ENCODE measurements around the gene RXRA. TPM values are rescaled to one million over a fixed set of nuclear protein-coding genes. Genes with fewer than 3 reads are reported as not detected.

RXRA gene
- total and polyA plus RNA-seq, 2 of the 13 experiments (the other 11 are each of a cell fraction or from before 2014, with no cell fraction given), result 18.9 to 29.2 TPM

GRCh38 chr9:134320126-134320867 lies 6.0 kb upstream of the RXRA start (continued):
- TF ChIP-seq TIGD3 (CRISPR knock-in tag; IDR thresholded peaks at IDR 0.05; ENCODE audit: borderline replicate concordance) (no peak), DRAP1 (CRISPR knock-in tag; IDR thresholded peaks at IDR 0.05) (no peak), ARHGAP35 (CRISPR knock-in tag; IDR thresholded peaks at IDR 0.05; ENCODE audit: borderline replicate concordance) (no peak), HES4 (CRISPR knock-in tag; IDR thresholded peaks at IDR 0.05; ENCODE audit: borderline replicate concordance) (no peak), POLR2A (IDR thresholded peaks at IDR 0.05; ENCODE audit: insufficient read depth in 1 of 2, low read depth in 2 of 2, low read length in 2 of 2) (no peak), REPIN1 (CRISPR knock-in tag; IDR thresholded peaks at IDR 0.05; ENCODE audit: borderline replicate concordance, low read depth) (no peak), ATF7 (IDR thresholded peaks at IDR 0.05) (no peak), ATF7 (CRISPR knock-in tag; IDR thresholded peaks at IDR 0.05) (no peak), ZNF24 (IDR thresholded peaks at IDR 0.05) (no peak), DNMT3B (CRISPR knock-in tag; conservative IDR thresholded peaks at IDR 0.05) (no peak), JUNB (CRISPR knock-in tag; IDR thresholded peaks at IDR 0.05; ENCODE audit: borderline replicate concordance) (0 out of 2 replicates have a peak, but pooled peaks have one; percentile 30), PLRG1 (conservative IDR thresholded peaks at IDR 0.05) (no peak), ZBTB14 (CRISPR knock-in tag; IDR thresholded peaks at IDR 0.05) (no peak)
- TF ChIP-seq, protein P1, sequence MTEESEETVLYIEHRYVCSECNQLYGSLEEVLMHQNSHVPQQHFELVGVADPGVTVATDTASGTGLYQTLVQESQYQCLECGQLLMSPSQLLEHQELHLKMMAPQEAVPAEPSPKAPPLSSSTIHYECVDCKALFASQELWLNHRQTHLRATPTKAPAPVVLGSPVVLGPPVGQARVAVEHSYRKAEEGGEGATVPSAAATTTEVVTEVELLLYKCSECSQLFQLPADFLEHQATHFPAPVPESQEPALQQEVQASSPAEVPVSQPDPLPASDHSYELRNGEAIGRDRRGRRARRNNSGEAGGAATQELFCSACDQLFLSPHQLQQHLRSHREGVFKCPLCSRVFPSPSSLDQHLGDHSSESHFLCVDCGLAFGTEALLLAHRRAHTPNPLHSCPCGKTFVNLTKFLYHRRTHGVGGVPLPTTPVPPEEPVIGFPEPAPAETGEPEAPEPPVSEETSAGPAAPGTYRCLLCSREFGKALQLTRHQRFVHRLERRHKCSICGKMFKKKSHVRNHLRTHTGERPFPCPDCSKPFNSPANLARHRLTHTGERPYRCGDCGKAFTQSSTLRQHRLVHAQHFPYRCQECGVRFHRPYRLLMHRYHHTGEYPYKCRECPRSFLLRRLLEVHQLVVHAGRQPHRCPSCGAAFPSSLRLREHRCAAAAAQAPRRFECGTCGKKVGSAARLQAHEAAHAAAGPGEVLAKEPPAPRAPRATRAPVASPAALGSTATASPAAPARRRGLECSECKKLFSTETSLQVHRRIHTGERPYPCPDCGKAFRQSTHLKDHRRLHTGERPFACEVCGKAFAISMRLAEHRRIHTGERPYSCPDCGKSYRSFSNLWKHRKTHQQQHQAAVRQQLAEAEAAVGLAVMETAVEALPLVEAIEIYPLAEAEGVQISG (CRISPR knock-in tag; IDR thresholded peaks at IDR 0.05), result peak; percentile 6; the same call in 1 of the 2 replicates
- TF ChIP-seq, protein P2, sequence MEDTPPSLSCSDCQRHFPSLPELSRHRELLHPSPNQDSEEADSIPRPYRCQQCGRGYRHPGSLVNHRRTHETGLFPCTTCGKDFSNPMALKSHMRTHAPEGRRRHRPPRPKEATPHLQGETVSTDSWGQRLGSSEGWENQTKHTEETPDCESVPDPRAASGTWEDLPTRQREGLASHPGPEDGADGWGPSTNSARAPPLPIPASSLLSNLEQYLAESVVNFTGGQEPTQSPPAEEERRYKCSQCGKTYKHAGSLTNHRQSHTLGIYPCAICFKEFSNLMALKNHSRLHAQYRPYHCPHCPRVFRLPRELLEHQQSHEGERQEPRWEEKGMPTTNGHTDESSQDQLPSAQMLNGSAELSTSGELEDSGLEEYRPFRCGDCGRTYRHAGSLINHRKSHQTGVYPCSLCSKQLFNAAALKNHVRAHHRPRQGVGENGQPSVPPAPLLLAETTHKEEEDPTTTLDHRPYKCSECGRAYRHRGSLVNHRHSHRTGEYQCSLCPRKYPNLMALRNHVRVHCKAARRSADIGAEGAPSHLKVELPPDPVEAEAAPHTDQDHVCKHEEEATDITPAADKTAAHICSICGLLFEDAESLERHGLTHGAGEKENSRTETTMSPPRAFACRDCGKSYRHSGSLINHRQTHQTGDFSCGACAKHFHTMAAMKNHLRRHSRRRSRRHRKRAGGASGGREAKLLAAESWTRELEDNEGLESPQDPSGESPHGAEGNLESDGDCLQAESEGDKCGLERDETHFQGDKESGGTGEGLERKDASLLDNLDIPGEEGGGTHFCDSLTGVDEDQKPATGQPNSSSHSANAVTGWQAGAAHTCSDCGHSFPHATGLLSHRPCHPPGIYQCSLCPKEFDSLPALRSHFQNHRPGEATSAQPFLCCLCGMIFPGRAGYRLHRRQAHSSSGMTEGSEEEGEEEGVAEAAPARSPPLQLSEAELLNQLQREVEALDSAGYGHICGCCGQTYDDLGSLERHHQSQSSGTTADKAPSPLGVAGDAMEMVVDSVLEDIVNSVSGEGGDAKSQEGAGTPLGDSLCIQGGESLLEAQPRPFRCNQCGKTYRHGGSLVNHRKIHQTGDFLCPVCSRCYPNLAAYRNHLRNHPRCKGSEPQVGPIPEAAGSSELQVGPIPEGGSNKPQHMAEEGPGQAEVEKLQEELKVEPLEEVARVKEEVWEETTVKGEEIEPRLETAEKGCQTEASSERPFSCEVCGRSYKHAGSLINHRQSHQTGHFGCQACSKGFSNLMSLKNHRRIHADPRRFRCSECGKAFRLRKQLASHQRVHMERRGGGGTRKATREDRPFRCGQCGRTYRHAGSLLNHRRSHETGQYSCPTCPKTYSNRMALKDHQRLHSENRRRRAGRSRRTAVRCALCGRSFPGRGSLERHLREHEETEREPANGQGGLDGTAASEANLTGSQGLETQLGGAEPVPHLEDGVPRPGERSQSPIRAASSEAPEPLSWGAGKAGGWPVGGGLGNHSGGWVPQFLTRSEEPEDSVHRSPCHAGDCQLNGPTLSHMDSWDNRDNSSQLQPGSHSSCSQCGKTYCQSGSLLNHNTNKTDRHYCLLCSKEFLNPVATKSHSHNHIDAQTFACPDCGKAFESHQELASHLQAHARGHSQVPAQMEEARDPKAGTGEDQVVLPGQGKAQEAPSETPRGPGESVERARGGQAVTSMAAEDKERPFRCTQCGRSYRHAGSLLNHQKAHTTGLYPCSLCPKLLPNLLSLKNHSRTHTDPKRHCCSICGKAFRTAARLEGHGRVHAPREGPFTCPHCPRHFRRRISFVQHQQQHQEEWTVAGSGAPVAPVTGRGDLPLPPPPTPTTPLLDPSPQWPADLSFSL (CRISPR knock-in tag; IDR thresholded peaks at IDR 0.05), result 0 out of 2 replicates have a peak, but pooled peaks have one; percentile 17
- TF ChIP-seq, protein P3, sequence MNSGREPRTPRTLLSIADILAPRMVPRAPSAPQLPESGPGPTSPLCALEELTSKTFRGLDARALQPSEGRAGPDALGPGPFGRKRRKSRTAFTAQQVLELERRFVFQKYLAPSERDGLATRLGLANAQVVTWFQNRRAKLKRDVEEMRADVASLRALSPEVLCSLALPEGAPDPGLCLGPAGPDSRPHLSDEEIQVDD (CRISPR knock-in tag; IDR thresholded peaks at IDR 0.05; ENCODE audit: borderline replicate concordance), result peak; percentile 87; the same call in 1 of the 2 replicates
